MG63 (cell line): Measurements from ENCODE around the gene KIF1B. TPM values are rescaled to one million over a fixed set of nuclear protein-coding genes. Genes with fewer than 3 reads are reported as not detected.

Experiments
- DNase-seq: peaks from one replicate; pipeline ENCODE4 v3.0.0-alpha.2; 2020
- H3K27me3 ChIP-seq: fragments of 250-450 bp; sonication (Bioruptor Pico); 2 replicates; pipeline ENCODE4 v1.5.1; 2020; ENCODE audit warnings: mild to moderate bottlenecking, moderate library complexity
- H3K36me3 ChIP-seq: fragments of 250-450 bp; sonication (Bioruptor Pico); 2 replicates; pipeline ENCODE4 v1.5.1; 2020; ENCODE audit warnings: mild to moderate bottlenecking, moderate library complexity
- H3K4me3 ChIP-seq: fragments of 250-450 bp; sonication (Bioruptor Pico); 2 replicates; pipeline ENCODE4 v1.5.1; 2020; ENCODE audit warnings: mild to moderate bottlenecking, moderate library complexity
- H3K9me3 ChIP-seq: fragments of 250-450 bp; sonication (Bioruptor Pico); 2 replicates; pipeline ENCODE4 v1.5.1; 2020; ENCODE audit warnings: mild to moderate bottlenecking, moderate library complexity
- total RNA-seq: library from RNA; depleted of rRNA; stranded (reverse); fragments of >200 nt; shearing (Covaris generic); gene quantifications from 2 replicates; pipeline ENCODE4 v1.2.3, GENCODE V29; 2014; ENCODE audit warnings: low replicate concordance

KIF1B gene
- total RNA-seq, 1 experiment from 2014 or later: 18.1 TPM

GRCh38 chr1:10286244-10286643 lies 75.9 kb downstream of the KIF1B start:
- Histone ChIP-seq H3K4me3 (no peak overlapping the region), H3K27me3 (no peaks in the 10 kb centered on the region), H3K36me3 (peaks cover 59% of the 10 kb centered on the region), H3K9me3 (no peaks in the 10 kb centered on the region)
- DNase-seq: no peak

- DNase-seq: no peak
- Histone ChIP-seq H3K27me3 (no peaks in the 10 kb centered on the region), H3K4me3 (no peak overlapping the region), H3K36me3 (peaks cover 62% of the 10 kb centered on the region), H3K9me3 (no peaks in the 10 kb centered on the region)
Measured at GRCh38 chr1:10287023-10287645, 76.8 kb downstream of the KIF1B start.

GRCh38 chr1:10288029-10288615 lies 77.8 kb downstream of the KIF1B start:
- H3K9me3 ChIP-seq: no peaks in the 10 kb centered on the region
- peaks cover 65% of the 10 kb centered on the region for H3K36me3 ChIP-seq

DNA sequence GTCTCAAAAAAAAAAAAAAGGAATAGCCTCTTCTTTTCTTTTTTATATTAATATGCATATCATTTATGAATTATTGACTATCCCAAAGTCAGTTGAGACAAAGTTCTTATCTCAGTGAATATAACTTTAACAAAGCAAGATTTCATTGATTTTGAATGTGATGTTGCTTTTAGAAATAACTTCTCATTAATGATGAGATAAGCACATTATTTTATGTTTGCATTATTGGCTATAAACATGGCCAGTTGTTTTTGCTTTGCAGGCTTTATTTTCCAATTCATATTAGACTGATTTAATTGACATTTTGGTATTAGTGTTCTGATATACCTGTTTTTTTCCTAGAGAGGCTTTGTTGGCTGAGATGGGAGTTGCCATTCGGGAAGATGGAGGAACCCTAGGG lies 81.3 kb downstream of the KIF1B start:
- DNase-seq: no peak
- no peaks in the 10 kb centered on the region for H3K9me3 ChIP-seq
- H3K27me3 ChIP-seq: no peaks in the 10 kb centered on the region
- H3K36me3 ChIP-seq: peaks cover 73% of the 10 kb centered on the region
- no peak overlapping the region for H3K4me3 ChIP-seq

More at GRCh38 chr1:10288029-10288615, 77.8 kb downstream of the KIF1B start:
- DNase-seq: no peak
- Histone ChIP-seq H3K4me3 (no peak overlapping the region), H3K27me3 (no peaks in the 10 kb centered on the region)

- no peak overlapping the region for H3K4me3 ChIP-seq
- H3K27me3 ChIP-seq: no peaks in the 10 kb centered on the region
- peaks cover 73% of the 10 kb centered on the region for H3K36me3 ChIP-seq
- DNase-seq: no peak
- no peaks in the 10 kb centered on the region for H3K9me3 ChIP-seq
Measured at GRCh38 chr1:10292188-10292587, 81.8 kb downstream of the KIF1B start.

DNA sequence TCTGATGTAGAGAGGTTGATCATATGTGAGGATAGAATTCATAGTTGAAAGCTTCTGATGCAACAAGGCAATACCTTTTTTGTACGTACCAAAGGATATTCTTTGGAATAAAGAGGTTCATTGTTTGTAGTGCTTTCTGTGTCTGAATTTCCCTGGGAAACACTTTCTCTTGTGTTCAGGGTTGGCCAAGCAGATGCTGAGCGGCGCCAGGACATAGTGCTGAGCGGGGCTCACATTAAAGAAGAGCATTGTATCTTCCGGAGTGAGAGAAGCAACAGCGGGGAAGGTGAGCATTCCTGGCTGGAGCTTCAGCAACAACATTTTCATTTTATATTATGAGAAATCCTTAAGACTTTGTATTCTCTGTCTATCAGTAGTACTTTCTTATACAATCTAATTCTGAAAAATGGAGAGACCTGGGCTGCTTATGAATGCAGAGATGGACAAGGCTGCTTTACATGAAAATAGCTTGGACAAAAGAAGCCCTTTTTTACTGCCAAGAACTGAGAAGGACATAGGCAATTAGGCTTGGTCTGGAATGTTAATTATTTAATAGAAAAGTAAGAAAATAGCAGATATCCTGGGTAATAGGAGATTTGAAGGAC lies 85.2 kb downstream of the KIF1B start:
- peaks cover 80% of the 10 kb centered on the region for H3K36me3 ChIP-seq
- H3K9me3 ChIP-seq: no peaks in the 10 kb centered on the region
- no peaks in the 10 kb centered on the region for H3K27me3 ChIP-seq
- no peak for DNase-seq
- H3K4me3 ChIP-seq: no peak overlapping the region

- Histone ChIP-seq H3K27me3 (no peaks in the 10 kb centered on the region), H3K4me3 (no peak overlapping the region), H3K36me3 (peaks cover 73% of the 10 kb centered on the region), H3K9me3 (no peaks in the 10 kb centered on the region)
- no peak for DNase-seq
Measured at GRCh38 chr1:10299151-10299550, 88.8 kb downstream of the KIF1B start.

DNA sequence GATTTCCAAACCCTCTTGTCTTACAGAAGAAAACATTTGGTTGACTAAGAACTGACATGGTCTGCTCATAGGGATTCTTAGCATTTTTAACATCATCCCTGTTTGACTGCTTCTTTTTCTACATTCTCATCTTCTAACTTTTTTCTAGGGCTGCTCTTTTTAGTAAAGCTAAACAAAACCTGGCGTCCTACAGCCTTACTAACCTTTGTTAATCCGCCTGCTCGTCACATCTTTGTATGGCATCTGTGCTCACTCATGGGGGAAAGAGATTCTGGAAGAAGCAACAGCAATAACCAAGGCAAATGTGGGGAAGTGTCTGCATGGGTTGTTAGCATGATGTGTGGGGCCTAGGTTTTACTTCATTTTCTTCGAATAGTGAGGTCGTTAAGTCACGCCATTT lies 92.0 kb downstream of the KIF1B start:
- Histone ChIP-seq H3K9me3 (no peaks in the 10 kb centered on the region), H3K36me3 (peaks cover 69% of the 10 kb centered on the region), H3K4me3 (no peak overlapping the region), H3K27me3 (no peaks in the 10 kb centered on the region)
- DNase-seq: no peak

- Histone ChIP-seq H3K9me3 (no peaks in the 10 kb centered on the region), H3K4me3 (no peak overlapping the region), H3K27me3 (no peaks in the 10 kb centered on the region), H3K36me3 (peaks cover 59% of the 10 kb centered on the region)
- no peak for DNase-seq
Measured at GRCh38 chr1:10304295-10304694, 93.9 kb downstream of the KIF1B start.

DNA sequence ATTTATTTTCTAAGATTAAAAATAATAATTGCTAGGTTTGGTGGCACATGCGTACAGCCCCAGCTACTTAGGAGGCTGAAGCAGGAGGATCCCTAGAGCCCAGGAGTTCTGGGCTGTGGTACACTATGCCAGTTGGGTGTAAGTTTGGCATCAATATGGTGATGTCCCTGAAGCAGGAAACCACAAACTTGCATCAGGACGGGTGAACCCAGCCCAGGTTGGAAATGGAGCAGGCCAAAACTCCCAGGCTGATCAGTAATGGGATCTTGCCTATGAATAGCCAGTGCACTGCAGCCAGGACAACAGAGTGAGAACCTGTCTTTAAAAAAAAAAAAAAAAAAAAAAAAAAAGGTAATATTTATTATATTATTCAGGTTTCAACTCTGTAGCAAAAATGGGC lies 96.1 kb downstream of the KIF1B start:
- Histone ChIP-seq H3K9me3 (no peaks in the 10 kb centered on the region), H3K4me3 (no peak overlapping the region), H3K36me3 (peaks cover 45% of the 10 kb centered on the region), H3K27me3 (no peaks in the 10 kb centered on the region)
- no peak for DNase-seq

DNA sequence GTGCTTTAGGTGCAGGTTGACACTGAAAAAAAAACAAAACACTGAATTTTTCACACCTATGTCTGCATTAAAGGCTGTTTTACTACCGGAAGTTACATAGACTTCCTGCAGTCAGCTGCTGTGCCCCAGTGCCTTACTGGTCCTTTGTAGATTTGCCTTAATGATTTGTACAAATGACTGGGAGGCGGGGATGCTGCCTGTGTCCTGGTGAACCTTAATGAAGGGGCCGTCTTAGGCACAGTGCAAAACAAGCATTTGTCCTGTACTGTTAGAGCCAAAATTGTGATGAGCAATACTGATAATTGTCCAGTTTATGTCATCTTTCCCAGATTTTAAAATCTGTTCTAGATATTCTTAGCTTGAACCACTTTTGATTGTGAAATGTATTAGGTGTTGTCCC lies 97.6 kb downstream of the KIF1B start:
- no peak for DNase-seq

GRCh38 chr1:10309243-10310011 lies 99.1 kb downstream of the KIF1B start:
- no peak overlapping the region for H3K4me3 ChIP-seq
- peaks cover 24% of the 10 kb centered on the region for H3K36me3 ChIP-seq
- H3K9me3 ChIP-seq: no peaks in the 10 kb centered on the region
- H3K27me3 ChIP-seq: no peaks in the 10 kb centered on the region
- no peak for DNase-seq

More for the DNA sequence above, 97.6 kb downstream of the KIF1B start:
- peaks cover 36% of the 10 kb centered on the region for H3K36me3 ChIP-seq
- H3K27me3 ChIP-seq: no peaks in the 10 kb centered on the region
- H3K9me3 ChIP-seq: no peaks in the 10 kb centered on the region
- H3K4me3 ChIP-seq: no peak overlapping the region

- DNase-seq: no peak
- Histone ChIP-seq H3K36me3 (no peaks in the 10 kb centered on the region), H3K9me3 (no peaks in the 10 kb centered on the region), H3K4me3 (no peak overlapping the region), H3K27me3 (no peaks in the 10 kb centered on the region)
Measured at GRCh38 chr1:10316752-10317151, 106.4 kb downstream of the KIF1B start.

DNA sequence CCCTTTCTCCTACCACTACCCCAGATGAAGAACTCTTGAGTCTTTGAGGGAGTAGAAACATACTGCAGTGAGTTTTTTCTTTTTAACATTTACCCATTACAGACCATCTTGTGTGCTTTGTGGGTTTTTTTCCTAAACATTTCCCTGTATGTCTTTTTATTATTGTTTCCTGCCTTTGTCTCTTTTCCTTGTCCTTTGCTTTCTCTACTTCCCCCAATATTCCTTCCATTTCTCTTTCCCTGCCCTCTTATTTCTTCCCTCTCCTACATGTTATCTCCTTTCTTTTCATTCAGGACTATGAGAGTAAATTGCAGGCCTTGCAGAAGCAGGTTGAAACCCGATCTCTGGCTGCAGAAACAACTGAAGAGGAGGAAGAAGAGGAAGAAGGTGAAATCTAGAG lies 109.4 kb downstream of the KIF1B start:
- DNase-seq: no peak
- H3K36me3 ChIP-seq: no peaks in the 10 kb centered on the region
- H3K4me3 ChIP-seq: no peak overlapping the region
- H3K27me3 ChIP-seq: no peaks in the 10 kb centered on the region
- H3K9me3 ChIP-seq: no peaks in the 10 kb centered on the region

- no peaks in the 10 kb centered on the region for H3K27me3 ChIP-seq
- no peaks in the 10 kb centered on the region for H3K9me3 ChIP-seq
- H3K4me3 ChIP-seq: no peak overlapping the region
- no peak for DNase-seq
- no peaks in the 10 kb centered on the region for H3K36me3 ChIP-seq
Measured at GRCh38 chr1:10320336-10320735, 110.0 kb downstream of the KIF1B start.

GRCh38 chr1:10322821-10323220 lies 112.5 kb downstream of the KIF1B start:
- no peak overlapping the region for H3K4me3 ChIP-seq

GRCh38 chr1:10324627-10325026 lies 114.3 kb downstream of the KIF1B start:
- Histone ChIP-seq H3K27me3 (no peaks in the 10 kb centered on the region), H3K4me3 (no peak overlapping the region), H3K9me3 (no peaks in the 10 kb centered on the region), H3K36me3 (no peaks in the 10 kb centered on the region)
- no peak for DNase-seq

More at GRCh38 chr1:10322821-10323220, 112.5 kb downstream of the KIF1B start:
- H3K9me3 ChIP-seq: no peaks in the 10 kb centered on the region
- DNase-seq: no peak
- no peaks in the 10 kb centered on the region for H3K27me3 ChIP-seq
- H3K36me3 ChIP-seq: no peaks in the 10 kb centered on the region
